ENCODE measurements around the gene CDH6.

Gene CDH6

GRCh38 chr5:31250201-31250600 lies 56.7 kb downstream of the CDH6 start:
- no peak for DNase-seq (ENCODE audit: low read depth)

GRCh38 chr5:31251032-31251431 lies 57.5 kb downstream of the CDH6 start:
- DNase-seq (ENCODE audit: low read depth) = no peak

GRCh38 chr5:31255041-31255440 lies 61.6 kb downstream of the CDH6 start:
- DNase-seq (ENCODE audit: low read depth) = no peak

GRCh38 chr5:31268256-31268655 lies 74.8 kb downstream of the CDH6 start:
- no peak for DNase-seq (ENCODE audit: low read depth)

GRCh38 chr5:31268686-31269085 lies 75.2 kb downstream of the CDH6 start:
- no peak for DNase-seq (ENCODE audit: low read depth)

- DNase-seq (ENCODE audit: low read depth) = no peak
These were observed 75.8 kb downstream of the CDH6 start for GRCh38 chr5:31269259-31269658.

GRCh38 chr5:31270396-31270795 lies 76.9 kb downstream of the CDH6 start:
- no peak for DNase-seq (ENCODE audit: low read depth)

- DNase-seq (ENCODE audit: low read depth) = no peak
These were observed 78.1 kb downstream of the CDH6 start for GRCh38 chr5:31271567-31271966.

GRCh38 chr5:31273161-31273560 lies 79.7 kb downstream of the CDH6 start:
- DNase-seq (ENCODE audit: low read depth) = no peak

- DNase-seq (ENCODE audit: low read depth) = no peak
These were observed 80.3 kb downstream of the CDH6 start for GRCh38 chr5:31273631-31274378.

GRCh38 chr5:31280210-31280609 lies 86.7 kb downstream of the CDH6 start:
- no peak for DNase-seq (ENCODE audit: low read depth)

GRCh38 chr5:31283326-31283725 lies 89.8 kb downstream of the CDH6 start:
- DNase-seq (ENCODE audit: low read depth) = no peak

- no peak for DNase-seq (ENCODE audit: low read depth)
These were observed 91.5 kb downstream of the CDH6 start for GRCh38 chr5:31285025-31285424.

GRCh38 chr5:31287985-31288384 lies 94.5 kb downstream of the CDH6 start:
- no peak for DNase-seq (ENCODE audit: low read depth)

- DNase-seq (ENCODE audit: low read depth) = no peak
These were observed 95.9 kb downstream of the CDH6 start for GRCh38 chr5:31289429-31289828.

GRCh38 chr5:31291323-31291854 lies 97.9 kb downstream of the CDH6 start:
- DNase-seq (ENCODE audit: low read depth) = no peak

- no peak for DNase-seq (ENCODE audit: low read depth)
These were observed 107.0 kb downstream of the CDH6 start for GRCh38 chr5:31300501-31300900.

GRCh38 chr5:31301833-31302232 lies 108.3 kb downstream of the CDH6 start:
- no peak for DNase-seq (ENCODE audit: low read depth)

- no peak for DNase-seq (ENCODE audit: low read depth)
These were observed 110.2 kb downstream of the CDH6 start for GRCh38 chr5:31303688-31304087.

GRCh38 chr5:31317665-31318064 lies 124.2 kb downstream of the CDH6 start:
- DNase-seq (ENCODE audit: low read depth) = no peak

GRCh38 chr5:31319335-31319734 lies 125.8 kb downstream of the CDH6 start:
- DNase-seq (ENCODE audit: low read depth) = no peak

- DNase-seq (ENCODE audit: low read depth) = no peak
These were observed 129.5 kb downstream of the CDH6 start for GRCh38 chr5:31322946-31323345.

- no peak for DNase-seq (ENCODE audit: low read depth)
These were observed 131.4 kb downstream of the CDH6 start for GRCh38 chr5:31324842-31325241.
